H9 (cell line): ENCODE data around the gene CYP24A1. TPM values are rescaled to one million over a fixed set of nuclear protein-coding genes. Genes with fewer than 3 reads are reported as not detected.

Experiments used
- DNase-seq: peaks from one replicate; pipeline ENCODE4 v3.0.0-alpha.2; 2017
- H2AFZ ChIP-seq: one replicate; pipeline ENCODE4 v1.6.1; 2013; ENCODE audit warnings: mild to moderate bottlenecking, low read length, control low read depth, moderate library complexity
- H2AK5ac ChIP-seq: 2 replicates; pipeline ENCODE4 v1.6.1; 2013; ENCODE audit warnings: low read length, control low read depth, mixed read lengths; ENCODE audit not compliant: insufficient read length
- H2BK120ac ChIP-seq: one replicate; pipeline ENCODE4 v1.6.1; 2013; ENCODE audit warnings: low read depth, mild to moderate bottlenecking, low read length, control low read depth, inconsistent platforms; ENCODE audit not compliant: poor library complexity, severe bottlenecking
- H2BK12ac ChIP-seq: 2 replicates; pipeline ENCODE4 v1.6.1; 2013; ENCODE audit warnings: low read length, control low read depth, mixed read lengths, low read depth; ENCODE audit not compliant: insufficient read length
- H2BK15ac ChIP-seq: 2 replicates; pipeline ENCODE4 v1.6.1; 2013; ENCODE audit warnings: low read depth, low read length, control low read depth
- H2BK20ac ChIP-seq: one replicate; pipeline ENCODE4 v1.6.1; 2013; ENCODE audit warnings: low read depth, mild to moderate bottlenecking, low read length, control low read depth, inconsistent platforms; ENCODE audit not compliant: poor library complexity, severe bottlenecking
- H2BK5ac ChIP-seq: 2 replicates; pipeline ENCODE4 v1.6.1; 2013; ENCODE audit warnings: low read length, control low read depth, mixed read lengths; ENCODE audit not compliant: insufficient read length
- H3K14ac ChIP-seq: 2 replicates; pipeline ENCODE4 v1.6.1; 2013; ENCODE audit warnings: low read length, control low read depth; ENCODE audit not compliant: insufficient read depth
- H3K18ac ChIP-seq: 2 replicates; pipeline ENCODE4 v1.6.1; 2013; ENCODE audit warnings: low read depth, mild to moderate bottlenecking, mixed read lengths, low read length, control low read depth; ENCODE audit not compliant: insufficient read length
- H3K23ac ChIP-seq: 2 replicates; pipeline ENCODE4 v1.6.1; 2013; ENCODE audit warnings: low read length, control low read depth, mixed read lengths, low read depth; ENCODE audit not compliant: insufficient read length
- H3K23me2 ChIP-seq: 2 replicates; pipeline ENCODE4 v1.6.1; 2013; ENCODE audit warnings: low read depth, mild to moderate bottlenecking, mixed read lengths, low read length, control low read depth; ENCODE audit not compliant: insufficient read length, poor library complexity, severe bottlenecking
- H3K27ac ChIP-seq: 2 replicates; pipeline ENCODE4 v1.5.1; 2013; ENCODE audit warnings: low read length, control low read depth, mixed read lengths, low read depth; ENCODE audit not compliant: insufficient read length
- H3K27me3 ChIP-seq: 2 replicates; pipeline ENCODE4 v1.6.1; 2013; ENCODE audit warnings: low read length, control low read depth, inconsistent platforms; ENCODE audit not compliant: insufficient read depth
- H3K4ac ChIP-seq: 2 replicates; pipeline ENCODE4 v1.6.1; 2013; ENCODE audit warnings: low read depth, mild to moderate bottlenecking, control low read depth, inconsistent platforms, low read length, moderate library complexity
- H3K4me1 ChIP-seq: 2 replicates; pipeline ENCODE4 v1.6.1; 2013; ENCODE audit warnings: low read length, control low read depth, inconsistent platforms; ENCODE audit not compliant: insufficient read depth
- H3K4me2 ChIP-seq: 2 replicates; pipeline ENCODE4 v1.6.1; 2013; ENCODE audit warnings: low read length, control low read depth, mixed read lengths; ENCODE audit not compliant: insufficient read length, insufficient read depth
- H3K56ac ChIP-seq: 2 replicates; pipeline ENCODE4 v1.6.1; 2013; ENCODE audit warnings: low read depth, mild to moderate bottlenecking, mixed read lengths, low read length, control low read depth; ENCODE audit not compliant: insufficient read length
- H3K79me1 ChIP-seq: 2 replicates; pipeline ENCODE4 v1.6.1; 2013; ENCODE audit warnings: low read depth, mild to moderate bottlenecking, moderate library complexity, low read length, control low read depth, inconsistent platforms; ENCODE audit not compliant: insufficient read depth, poor library complexity, severe bottlenecking
- H3K79me2 ChIP-seq: 2 replicates; pipeline ENCODE4 v1.6.1; 2013; ENCODE audit warnings: low read length, control low read depth, inconsistent platforms; ENCODE audit not compliant: insufficient read depth
- H3K9ac ChIP-seq: 2 replicates; pipeline ENCODE4 v1.6.1; 2013; ENCODE audit warnings: low read length, control low read depth, mixed read lengths; ENCODE audit not compliant: insufficient read length; ENCODE audit errors: extremely low read depth
- H3K9me3 ChIP-seq: one replicate; pipeline ENCODE4 v1.6.1; 2013; ENCODE audit warnings: low read depth, low read length, inconsistent platforms; ENCODE audit not compliant: control insufficient read depth
- H3T11ph ChIP-seq: one replicate; pipeline ENCODE4 v1.6.1; 2013; ENCODE audit warnings: mild to moderate bottlenecking, low read length, control low read depth, inconsistent platforms
- H4K20me1 ChIP-seq: one replicate; pipeline ENCODE4 v1.6.1; 2013; ENCODE audit not compliant: control insufficient read depth, insufficient read length, insufficient read depth
- H4K5ac ChIP-seq: 2 replicates; pipeline ENCODE4 v1.6.1; 2013; ENCODE audit warnings: low read depth, mild to moderate bottlenecking, mixed read lengths, low read length, control low read depth; ENCODE audit not compliant: insufficient read length
- H4K8ac ChIP-seq: replicated peaks from 2 replicates; pipeline ENCODE4 v1.6.1; 2013; ENCODE audit warnings: low read length, control low read depth, mixed read lengths, low read depth; ENCODE audit not compliant: insufficient read length
- H4K91ac ChIP-seq: 2 replicates; pipeline ENCODE4 v1.6.1; 2013; ENCODE audit warnings: low read depth, mild to moderate bottlenecking, moderate library complexity, mixed read lengths, low read length, control low read depth; ENCODE audit not compliant: insufficient read length
- H3K27ac Mint-ChIP-seq, 3 experiments: 2 replicates in 2 of 3; 3 replicates in 1 of 3; pipeline ENCODE4 v1.8.0; 2020 to 2021; ENCODE audit warnings: mixed read lengths in 3 of 3, mild to moderate bottlenecking in 1 of 3, moderate library complexity in 1 of 3
- H3K27me3 Mint-ChIP-seq: 2 replicates; pipeline ENCODE4 v1.8.0; 2021; ENCODE audit warnings: low read depth, mild to moderate bottlenecking, moderate library complexity, mixed read lengths
- H3K36me3 Mint-ChIP-seq, 3 experiments: 2 replicates in 2 of 3; 3 replicates in 1 of 3; pipeline ENCODE4 v1.8.0; 2020 to 2021; ENCODE audit warnings: low read depth in 3 of 3, mixed read lengths in 3 of 3; ENCODE audit not compliant: insufficient read depth in 1 of 3
- H3K4me1 Mint-ChIP-seq, 2 experiments: 2 replicates each; pipeline ENCODE4 v1.8.0; 2020; ENCODE audit warnings: mixed read lengths in 2 of 2
- H3K4me3 Mint-ChIP-seq, 2 experiments: 2 replicates in 1 of 2; 3 replicates in 1 of 2; pipeline ENCODE4 v1.8.0; 2020 to 2021; ENCODE audit warnings: mild to moderate bottlenecking in 2 of 2, mixed read lengths in 2 of 2, moderate library complexity in 1 of 2
- H3K9me3 Mint-ChIP-seq, 2 experiments: 2 replicates in 1 of 2; 3 replicates in 1 of 2; pipeline ENCODE4 v1.8.0; 2020; ENCODE audit warnings: mild to moderate bottlenecking in 2 of 2, mixed read lengths in 2 of 2, moderate library complexity in 1 of 2
- CTCF ChIP-seq: fragments of 200-600 bp; sonication (generic); conservative IDR thresholded peaks from 3 replicates; pipeline ENCODE4 v1.8.0; 2021; ENCODE audit warnings: antibody characterized with exemption, mild to moderate bottlenecking
- WGBS: extraction: QIAGEN DNeasy Blood & Tissue Kit; methylation state at CpG from one replicate; pipeline ENCODE4 v1.1.7; 2013; ENCODE audit warnings: missing lambda C conversion rate, low lambda C conversion rate, mixed read lengths; ENCODE audit not compliant: insufficient read length; ENCODE audit errors: extremely low coverage; 5-methylcytosine and 5-hydroxymethylcytosine counted together
- total RNA-seq: library from RNA; stranded (reverse); gene quantifications from 2 replicates; pipeline ENCODE4 v1.2.1, GENCODE V29; 2021

CYP24A1 gene
- total RNA-seq, 1 experiment from 2014 or later = not detected

GRCh38 chr20:54107600-54108325 is 66.0 kb downstream of the CYP24A1 start:
- Histone ChIP-seq H3K18ac (no peak overlapping the region), H3K14ac (no peak overlapping the region), H3K4me1 (no peaks in the 10 kb centered on the region; the same call in 1 of the 2 replicates), H3K27me3 (no peaks in the 10 kb centered on the region), H3K4ac (no peak overlapping the region), H3K9me3 (no peaks in the 10 kb centered on the region), H3K23me2 (no peaks in the 10 kb centered on the region), H3K4me2 (no peak overlapping the region), H4K8ac (no peak overlapping the region), H3K27ac (no peak overlapping the region), H4K20me1 (no peaks in the 10 kb centered on the region), H3K79me2 (no peaks in the 10 kb centered on the region), H4K5ac (no peak overlapping the region), H2AFZ (no peak overlapping the region), H4K91ac (no peak overlapping the region), H3K79me1 (no peaks in the 10 kb centered on the region), H2BK15ac (no peak overlapping the region), H3K23ac (no peak overlapping the region), H2BK20ac (no peak overlapping the region), H2BK5ac (no peak overlapping the region), H2BK12ac (no peak overlapping the region), H3T11ph (no peak overlapping the region), H3K56ac (no peak overlapping the region), H3K9ac (no peak overlapping the region), H2BK120ac (no peak overlapping the region), H2AK5ac (no peak overlapping the region)
- WGBS = no CpG with 5 or more reads among the region's 7 CpGs
- H3K27me3 Mint-ChIP-seq = no peaks in the 10 kb centered on the region; the same call in 1 of the 2 replicates
- no peaks in the 10 kb centered on the region for H3K36me3 Mint-ChIP-seq
- no peaks in the 10 kb centered on the region for H3K9me3 Mint-ChIP-seq
- DNase-seq = no peak
- no peak for TF ChIP-seq CTCF
- H3K27ac Mint-ChIP-seq = no peak overlapping the region
- H3K4me1 Mint-ChIP-seq = peaks cover 3 to 5% of the 10 kb centered on the region in 2 experiments; a peak in 2 of 4 replicates
- H3K4me3 Mint-ChIP-seq = no peak overlapping the region
